ENCODE measurements around the gene PJA2. TPM values are rescaled to one million over a fixed set of nuclear protein-coding genes. Genes with fewer than 3 reads are reported as not detected.

The PJA2 gene
- total RNA-seq, 4 donors from 2014 or later = 74.3 to 229 (median 135) TPM

DNA sequence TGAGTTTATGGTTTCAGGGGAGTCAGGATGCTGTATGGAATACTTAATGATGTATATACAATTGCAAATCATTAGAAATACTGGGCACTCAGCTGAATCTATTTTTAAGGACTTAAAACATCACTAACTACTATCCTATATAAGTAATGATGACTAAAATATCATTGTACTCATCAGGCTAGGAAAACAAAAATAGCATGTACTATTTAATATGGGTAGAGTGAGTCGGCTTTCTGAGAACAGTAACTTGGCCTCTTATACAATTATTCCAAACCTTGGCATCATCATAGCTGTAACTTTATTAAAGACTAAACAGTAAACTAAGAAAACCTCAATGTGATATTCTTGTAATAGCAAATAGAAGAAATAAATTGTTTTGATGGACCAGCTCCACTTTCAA is 94.5 kb downstream of the PJA2 start:
- no peak overlapping the region for H3K4me3 ChIP-seq
- no peak overlapping the region for H3K27ac ChIP-seq

DNA sequence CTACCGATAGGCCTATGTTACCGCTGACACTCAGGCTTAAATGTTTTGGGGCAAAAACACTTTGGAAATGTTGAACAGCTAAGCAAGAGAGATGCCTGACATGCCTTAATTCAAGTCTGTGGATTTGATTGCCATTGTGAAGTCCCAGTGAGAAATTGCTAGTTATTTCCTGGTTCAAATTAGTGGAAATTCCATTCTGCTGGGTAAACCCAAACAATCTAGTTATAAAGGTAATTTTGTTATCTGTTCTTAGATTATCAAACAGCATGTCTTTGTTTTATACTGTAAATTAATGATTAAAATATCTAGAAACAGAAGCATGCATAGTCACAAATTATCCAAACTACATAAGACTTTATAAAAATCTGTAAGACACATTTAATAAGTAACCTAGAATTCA is 96.6 kb downstream of the PJA2 start:
- no peaks in the 10 kb centered on the region for H3K27me3 ChIP-seq
- H3K4me3 ChIP-seq = no peak overlapping the region
- no peaks in the 10 kb centered on the region for H3K9me3 ChIP-seq
- H3K27ac ChIP-seq = no peak overlapping the region
- H3K36me3 ChIP-seq = no peaks in the 10 kb centered on the region
- intact Hi-C loops (cut with DNase I; ENCODE audit: low total_unique reads) = no loop called here
- no peak for TF ChIP-seq POLR2A (IDR thresholded peaks at IDR 0.05)
- TF ChIP-seq, protein P1, sequence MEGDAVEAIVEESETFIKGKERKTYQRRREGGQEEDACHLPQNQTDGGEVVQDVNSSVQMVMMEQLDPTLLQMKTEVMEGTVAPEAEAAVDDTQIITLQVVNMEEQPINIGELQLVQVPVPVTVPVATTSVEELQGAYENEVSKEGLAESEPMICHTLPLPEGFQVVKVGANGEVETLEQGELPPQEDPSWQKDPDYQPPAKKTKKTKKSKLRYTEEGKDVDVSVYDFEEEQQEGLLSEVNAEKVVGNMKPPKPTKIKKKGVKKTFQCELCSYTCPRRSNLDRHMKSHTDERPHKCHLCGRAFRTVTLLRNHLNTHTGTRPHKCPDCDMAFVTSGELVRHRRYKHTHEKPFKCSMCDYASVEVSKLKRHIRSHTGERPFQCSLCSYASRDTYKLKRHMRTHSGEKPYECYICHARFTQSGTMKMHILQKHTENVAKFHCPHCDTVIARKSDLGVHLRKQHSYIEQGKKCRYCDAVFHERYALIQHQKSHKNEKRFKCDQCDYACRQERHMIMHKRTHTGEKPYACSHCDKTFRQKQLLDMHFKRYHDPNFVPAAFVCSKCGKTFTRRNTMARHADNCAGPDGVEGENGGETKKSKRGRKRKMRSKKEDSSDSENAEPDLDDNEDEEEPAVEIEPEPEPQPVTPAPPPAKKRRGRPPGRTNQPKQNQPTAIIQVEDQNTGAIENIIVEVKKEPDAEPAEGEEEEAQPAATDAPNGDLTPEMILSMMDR (IDR thresholded peaks at IDR 0.05) = no peak
- no peaks in the 10 kb centered on the region for H3K4me1 ChIP-seq
- DNase-seq = no peak

More for the DNA sequence above, 94.5 kb downstream of the PJA2 start:
- DNase-seq = no peak
- H3K9me3 ChIP-seq = no peaks in the 10 kb centered on the region
- intact Hi-C loops (cut with DNase I; ENCODE audit: low total_unique reads) = no loop called here
- no peaks in the 10 kb centered on the region for H3K36me3 ChIP-seq
- H3K27me3 ChIP-seq = no peaks in the 10 kb centered on the region
- no peaks in the 10 kb centered on the region for H3K4me1 ChIP-seq
- TF ChIP-seq POLR2A (IDR thresholded peaks at IDR 0.05) = no peak
- TF ChIP-seq, protein P1 (IDR thresholded peaks at IDR 0.05) = no peak

GRCh38 chr5:109312695-109313094 is 97.1 kb downstream of the PJA2 start:
- no peak overlapping the region for H3K27ac ChIP-seq
- H3K4me1 ChIP-seq = no peaks in the 10 kb centered on the region
- no peaks in the 10 kb centered on the region for H3K36me3 ChIP-seq
- no peak for TF ChIP-seq POLR2A (IDR thresholded peaks at IDR 0.05)
- TF ChIP-seq, protein P1 (IDR thresholded peaks at IDR 0.05) = no peak
- no peak for DNase-seq
- no peak overlapping the region for H3K4me3 ChIP-seq
- intact Hi-C loops (cut with DNase I; ENCODE audit: low total_unique reads) = no loop called here
- no peaks in the 10 kb centered on the region for H3K9me3 ChIP-seq
- no peaks in the 10 kb centered on the region for H3K27me3 ChIP-seq

- H3K36me3 ChIP-seq = no peaks in the 10 kb centered on the region
- H3K4me3 ChIP-seq = no peak overlapping the region
- DNase-seq = no peak
- intact Hi-C loops (cut with DNase I; ENCODE audit: low total_unique reads) = no loop called here
- H3K9me3 ChIP-seq = no peaks in the 10 kb centered on the region
- TF ChIP-seq, protein P1 (IDR thresholded peaks at IDR 0.05) = no peak
- no peak for TF ChIP-seq POLR2A (IDR thresholded peaks at IDR 0.05)
- no peaks in the 10 kb centered on the region for H3K27me3 ChIP-seq
- H3K4me1 ChIP-seq = no peaks in the 10 kb centered on the region
- H3K27ac ChIP-seq = no peak overlapping the region
Measured at GRCh38 chr5:109310315-109310714, 99.5 kb downstream of the PJA2 start.

GRCh38 chr5:109309326-109310063 is 100.3 kb downstream of the PJA2 start:
- no peak for DNase-seq
- TF ChIP-seq, protein P1 (IDR thresholded peaks at IDR 0.05) = no peak
- TF ChIP-seq POLR2A (IDR thresholded peaks at IDR 0.05) = no peak
- intact Hi-C loops (cut with DNase I; ENCODE audit: low total_unique reads) = no loop called here

More at GRCh38 chr5:109309326-109310063, 100.3 kb downstream of the PJA2 start:
- Histone ChIP-seq H3K9me3 (no peaks in the 10 kb centered on the region), H3K4me3 (no peak overlapping the region), H3K27ac (no peak overlapping the region), H3K27me3 (no peaks in the 10 kb centered on the region), H3K4me1 (no peaks in the 10 kb centered on the region), H3K36me3 (no peaks in the 10 kb centered on the region)
